GM19043 (cell line): ENCODE results near the gene AKAP6.

Experiments
- ATAC-seq: cut with Tn5 transposase; IDR thresholded peaks from one replicate; pipeline ENCODE4 v1.9.1; 2021; ENCODE audit warnings: low read depth; ENCODE audit not compliant: unreplicated experiment

Gene AKAP6

DNA sequence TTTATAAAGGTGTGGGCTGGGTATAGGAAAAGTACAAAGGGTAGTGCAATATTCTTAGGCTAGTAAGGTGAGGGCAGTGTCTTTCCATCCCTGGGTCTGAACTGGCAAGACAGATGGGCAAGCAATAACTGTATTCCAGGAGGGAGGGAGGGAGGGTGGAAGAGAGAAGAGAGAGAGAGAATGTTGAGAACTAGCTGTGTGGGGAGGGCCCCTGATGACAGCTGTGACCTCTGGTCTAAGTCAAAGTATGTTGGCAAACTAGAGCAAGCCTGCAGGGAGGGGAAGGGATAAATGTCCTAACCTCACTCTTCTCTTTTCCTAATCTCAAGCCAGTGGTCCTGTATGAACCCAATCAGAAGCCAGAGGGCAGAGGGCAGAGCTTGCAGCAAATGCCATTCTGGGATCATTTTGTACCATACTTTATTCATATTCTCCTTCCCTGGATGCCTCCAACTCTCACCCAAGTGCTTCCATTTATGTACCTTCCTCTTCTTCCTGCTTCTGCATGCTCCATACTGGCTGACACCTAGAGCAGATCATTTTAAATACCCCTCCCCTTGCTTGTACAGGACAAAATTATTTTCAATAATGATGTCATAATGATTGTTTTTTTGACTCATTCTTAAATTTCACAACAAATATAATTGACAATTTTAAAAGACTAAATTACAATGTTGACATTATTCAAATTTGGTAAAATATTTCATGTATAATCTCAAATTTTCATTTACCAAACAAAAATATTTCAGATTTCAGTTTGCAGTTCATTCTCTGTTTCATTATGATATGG, 75.9 kb downstream of the AKAP6 start:
- no peak for ATAC-seq

DNA sequence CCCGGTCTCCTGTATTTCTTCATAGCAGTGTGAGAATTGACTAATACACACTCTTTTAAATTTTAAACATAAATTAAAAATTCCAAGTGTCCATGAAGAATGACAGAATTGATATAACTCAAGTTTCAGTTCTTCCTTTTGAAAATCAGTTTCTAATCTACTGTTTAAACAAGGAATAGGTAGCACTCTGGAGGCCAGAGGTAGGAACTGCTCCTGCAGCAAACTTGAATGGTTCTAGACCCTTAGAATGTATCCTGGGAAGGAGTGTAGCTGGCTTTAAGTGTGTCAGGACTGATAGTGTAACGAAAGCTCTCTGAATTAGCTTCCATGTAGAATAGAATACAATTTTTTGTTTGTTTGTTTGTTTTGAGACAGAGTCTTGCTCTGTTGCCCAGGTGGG, 76.8 kb downstream of the AKAP6 start:
- no peak for ATAC-seq

DNA sequence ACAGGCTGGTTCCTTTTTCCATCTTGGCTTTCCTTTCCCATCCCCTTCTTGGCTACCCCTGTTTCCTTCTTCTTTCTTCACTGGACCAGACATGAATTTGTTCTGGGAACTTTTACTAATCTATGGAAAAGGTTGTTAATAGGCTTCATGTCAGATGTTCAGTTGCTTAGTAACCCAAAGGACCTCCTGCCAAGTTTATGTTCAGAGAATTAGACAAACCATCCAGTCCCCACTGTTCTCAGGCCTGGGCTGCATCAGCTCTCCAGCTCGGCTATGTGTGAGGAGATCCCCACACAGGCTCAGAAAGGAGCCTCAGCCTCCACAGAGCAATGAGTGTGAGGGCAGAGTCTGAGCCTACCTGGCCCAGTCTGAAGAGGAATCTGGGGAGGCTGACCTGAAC, 78.0 kb downstream of the AKAP6 start:
- no peak for ATAC-seq

DNA sequence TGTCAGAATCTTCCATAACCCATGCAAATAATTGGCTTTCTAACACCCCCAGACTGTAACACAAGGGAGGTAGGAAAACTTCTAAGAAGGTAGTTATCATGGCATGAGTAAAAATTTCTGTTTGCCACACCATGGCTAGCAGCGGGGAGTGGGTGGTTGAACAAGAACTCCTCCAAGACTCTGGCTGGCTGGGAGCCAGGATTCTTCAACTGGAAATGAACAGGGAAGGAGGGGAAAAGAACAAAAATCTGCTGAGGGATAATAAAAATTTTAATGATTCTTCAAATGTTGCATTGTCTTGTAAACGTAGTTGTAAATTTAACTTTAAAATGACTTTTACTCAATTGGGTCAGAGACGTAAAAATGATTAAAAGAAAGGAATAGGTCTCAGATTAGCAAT, 78.9 kb downstream of the AKAP6 start:
- no peak for ATAC-seq

DNA sequence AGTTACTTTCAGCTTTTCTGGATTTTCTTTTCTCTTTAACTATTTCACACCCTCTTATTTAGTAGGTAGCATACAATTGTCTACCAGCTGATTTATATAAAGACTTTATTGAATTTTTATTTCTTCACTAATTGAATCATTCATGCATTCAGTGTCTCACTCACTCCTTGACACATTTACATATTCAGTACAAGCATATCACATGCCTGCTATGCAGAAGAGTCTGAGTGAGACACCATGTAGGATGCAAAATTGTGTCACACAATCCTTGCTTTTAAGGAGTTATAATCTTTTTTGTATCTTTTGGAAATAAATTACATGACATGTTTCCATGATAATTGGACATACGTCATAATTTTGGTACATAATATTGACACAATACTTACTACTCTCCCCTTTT, 83.0 kb downstream of the AKAP6 start:
- no peak for ATAC-seq

DNA sequence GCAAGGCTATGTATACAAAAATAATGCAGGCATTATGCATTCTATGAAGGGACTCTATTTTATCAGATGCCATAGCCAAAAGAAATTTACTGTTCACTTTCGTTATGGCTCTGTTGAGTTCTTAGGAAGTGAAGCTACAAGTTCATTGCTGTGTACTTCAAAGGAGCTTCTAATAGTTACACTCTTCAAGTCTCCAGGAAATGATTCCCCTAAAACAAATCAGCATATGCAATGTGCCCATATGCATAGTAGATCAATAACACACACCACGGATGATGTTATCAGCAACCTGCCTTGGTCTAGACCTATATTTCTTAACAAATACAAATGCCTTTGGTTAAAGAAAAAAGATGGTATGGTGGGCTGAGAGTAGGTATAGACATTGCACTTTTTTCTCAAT, 83.4 kb downstream of the AKAP6 start:
- no peak for ATAC-seq

DNA sequence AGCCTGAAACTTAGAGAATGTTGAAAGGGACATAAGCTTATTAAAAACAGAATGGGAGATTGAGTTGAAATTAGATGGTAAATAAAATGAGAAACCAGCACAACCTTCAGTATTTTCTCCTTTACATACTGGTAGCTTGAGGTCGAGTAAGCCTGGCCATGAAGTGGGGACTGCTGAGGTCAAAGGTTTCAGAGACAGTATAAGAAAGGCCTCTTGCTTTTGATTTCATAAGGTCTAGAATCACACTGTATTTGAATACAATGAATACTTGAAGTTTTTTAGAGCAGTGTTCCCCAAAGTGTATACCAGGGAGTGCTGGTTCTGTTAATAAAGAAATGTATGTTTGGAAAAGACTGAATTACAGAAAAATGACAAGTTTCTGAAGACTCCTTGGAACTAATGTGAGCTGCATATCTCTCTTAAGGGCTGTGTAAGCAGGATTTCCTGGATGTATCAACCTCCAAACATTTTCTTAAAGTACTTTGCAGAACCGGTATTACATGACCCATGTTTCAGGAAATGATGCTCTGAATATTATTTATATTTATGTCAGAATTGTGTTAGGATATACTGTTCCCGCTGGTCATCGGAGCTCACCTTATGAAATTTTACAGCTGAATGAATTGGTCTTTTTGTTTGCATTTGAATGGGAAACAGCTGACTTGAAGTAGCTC, 85.0 kb downstream of the AKAP6 start:
- no peak for ATAC-seq

DNA sequence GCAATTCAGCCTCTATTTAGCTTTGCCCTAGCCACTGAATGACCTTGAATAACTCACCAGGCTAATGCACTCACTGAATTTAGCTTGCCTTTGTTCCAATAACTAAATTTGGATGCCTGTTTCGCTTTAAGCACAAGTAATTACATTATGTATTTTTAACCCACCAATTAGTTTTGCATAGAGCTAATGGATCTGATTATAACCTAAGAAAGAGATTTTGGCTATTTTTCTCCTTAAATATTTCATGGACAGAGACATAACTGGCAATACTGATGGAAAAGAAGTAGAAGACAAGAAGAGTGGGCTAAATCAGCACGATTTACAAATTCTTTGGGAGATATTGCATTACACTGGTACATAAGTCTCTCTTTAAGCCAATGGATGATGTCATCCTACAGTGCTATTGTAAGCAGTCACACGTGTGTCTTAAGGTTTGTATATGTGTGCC, 85.7 kb downstream of the AKAP6 start:
- ATAC-seq, result no peak

DNA sequence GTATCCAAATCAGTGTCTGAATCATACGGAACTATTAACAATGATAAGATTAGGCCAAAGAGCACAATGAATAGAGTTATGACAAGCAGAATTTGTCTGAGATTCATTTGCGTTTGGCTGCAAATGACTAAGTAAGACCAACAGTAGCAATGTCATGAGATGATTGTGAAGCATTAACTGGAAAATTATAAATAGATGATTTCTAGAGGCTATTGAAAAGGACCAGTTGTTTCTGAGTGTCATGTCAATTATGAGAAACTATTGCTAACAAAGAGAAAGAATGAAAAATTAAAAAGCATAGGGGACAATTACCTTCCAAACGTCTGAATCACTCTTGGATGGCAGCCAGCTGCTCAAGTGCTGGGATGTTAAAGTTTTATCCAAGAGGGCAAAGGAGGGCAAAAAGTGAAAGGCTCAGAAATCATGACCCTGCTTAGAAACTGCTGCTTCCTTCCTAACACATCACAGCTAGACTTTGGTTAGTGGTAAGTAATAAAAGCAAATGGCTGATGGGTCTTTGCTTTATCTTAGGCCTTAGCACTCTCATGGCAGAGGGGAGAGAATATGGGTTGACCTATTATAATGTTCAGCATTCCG, 89.0 kb downstream of the AKAP6 start:
- no peak for ATAC-seq

DNA sequence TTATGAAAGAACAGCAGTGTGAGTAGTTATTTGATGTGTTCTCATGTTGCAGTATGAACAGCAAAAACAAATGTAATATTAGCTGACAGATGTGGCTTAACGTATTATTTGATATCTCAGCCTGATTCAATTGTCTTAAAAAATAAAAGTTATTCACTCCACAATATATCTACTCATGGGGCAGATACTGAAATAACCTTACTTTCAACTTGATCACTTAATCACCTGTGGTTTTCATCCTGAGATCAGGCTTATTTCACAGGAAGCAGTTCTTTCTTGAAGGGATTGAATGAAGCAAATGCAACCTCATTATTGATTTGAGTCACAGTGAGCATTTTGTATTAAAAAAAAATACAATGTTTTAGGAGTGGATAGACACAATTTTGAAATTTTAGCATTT, 90.3 kb downstream of the AKAP6 start:
- no peak for ATAC-seq

DNA sequence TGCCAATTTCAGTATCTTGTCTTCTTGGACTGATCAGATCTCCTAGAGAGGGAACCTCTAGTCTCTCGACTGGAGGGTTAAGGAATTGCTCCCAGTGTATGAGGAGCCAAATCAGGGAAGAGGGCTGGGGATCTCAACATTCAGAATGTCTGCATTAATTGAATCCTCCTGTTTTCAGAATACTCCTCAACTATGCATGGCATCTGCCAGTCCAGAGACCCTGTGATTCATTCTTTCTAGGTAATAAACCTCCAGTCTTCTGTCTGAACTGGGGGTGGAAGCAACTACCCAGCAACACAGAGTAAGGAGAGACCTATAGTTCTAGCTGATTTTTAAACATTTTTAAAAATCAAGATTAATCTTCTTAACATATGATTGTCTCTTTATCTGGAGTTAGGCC, 92.7 kb downstream of the AKAP6 start:
- ATAC-seq, result no peak

DNA sequence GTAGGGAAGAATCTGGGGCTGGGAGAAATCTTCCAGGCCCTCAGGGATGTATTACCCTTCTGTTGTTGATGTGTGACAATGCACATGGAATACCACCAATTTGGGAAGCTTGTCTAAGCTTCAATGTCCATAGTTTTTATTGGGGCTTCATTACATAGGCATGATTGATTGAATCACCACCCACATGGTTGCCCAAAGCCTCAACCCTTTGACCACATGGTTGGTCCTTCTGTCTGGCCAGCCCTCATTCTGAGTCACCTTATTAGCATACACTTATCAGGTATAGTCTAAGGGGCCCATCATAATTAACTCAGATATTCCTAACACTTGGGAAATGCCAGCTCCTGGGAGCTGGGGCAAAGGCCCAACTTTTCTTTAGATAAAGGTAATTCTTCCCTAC, 93.3 kb downstream of the AKAP6 start:
- ATAC-seq, result no peak

DNA sequence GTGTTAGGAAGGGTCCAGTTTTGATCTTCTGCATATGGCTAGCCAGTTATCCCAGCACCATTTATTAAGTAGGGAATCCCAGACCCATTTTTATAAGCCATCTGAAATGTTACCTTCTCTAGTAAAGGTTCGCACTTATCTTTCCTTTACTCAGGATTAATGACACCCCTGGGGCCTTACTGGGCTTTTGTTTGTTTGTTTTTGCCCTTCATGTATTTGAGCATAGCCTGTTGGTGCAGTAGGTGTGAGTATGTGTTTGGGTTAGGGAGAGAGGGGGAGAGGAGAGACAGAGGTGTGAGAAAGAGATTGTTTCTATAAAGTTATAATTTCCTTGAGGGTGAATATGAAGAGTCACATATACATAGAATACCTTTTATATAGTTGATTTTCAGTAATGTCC, 96.9 kb downstream of the AKAP6 start:
- ATAC-seq, result no peak

DNA sequence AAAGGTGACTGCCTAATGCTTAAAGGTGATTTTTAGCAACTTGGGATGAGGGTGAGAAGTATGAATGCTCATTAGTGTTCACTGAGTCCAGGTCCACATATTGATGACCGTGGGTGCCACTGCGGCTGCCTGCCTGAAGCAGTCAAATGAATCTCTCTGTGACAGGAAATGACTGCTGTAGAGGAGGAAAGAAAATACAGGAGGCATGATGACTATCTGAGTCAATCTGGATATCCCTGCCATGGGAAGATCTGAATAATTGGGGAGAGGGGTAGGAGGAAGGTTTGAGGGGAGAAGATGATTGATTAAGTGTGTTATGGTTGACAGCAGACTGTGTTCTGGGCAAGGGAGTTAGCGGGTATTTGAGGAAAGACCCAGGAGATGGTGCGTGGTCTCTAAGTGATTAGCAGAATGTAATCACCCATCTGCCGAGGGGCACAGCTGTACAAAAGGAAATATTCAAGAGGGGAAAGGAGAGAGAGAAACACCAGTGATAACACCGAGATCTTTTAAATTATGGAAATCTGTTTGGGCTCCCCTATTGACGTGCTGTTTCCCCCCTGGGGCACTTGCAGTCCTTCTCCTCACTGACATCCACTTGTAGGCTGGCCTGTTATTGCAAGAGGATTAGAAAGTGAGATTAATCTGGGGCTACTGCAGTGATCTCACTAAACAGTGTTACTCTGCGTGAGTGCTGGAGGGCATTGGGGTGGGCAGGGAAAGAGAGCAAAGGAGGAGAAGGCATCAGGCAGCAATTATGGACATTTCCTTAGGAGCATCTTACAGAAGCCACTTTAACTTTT, 97.7 kb downstream of the AKAP6 start:
- no peak for ATAC-seq

DNA sequence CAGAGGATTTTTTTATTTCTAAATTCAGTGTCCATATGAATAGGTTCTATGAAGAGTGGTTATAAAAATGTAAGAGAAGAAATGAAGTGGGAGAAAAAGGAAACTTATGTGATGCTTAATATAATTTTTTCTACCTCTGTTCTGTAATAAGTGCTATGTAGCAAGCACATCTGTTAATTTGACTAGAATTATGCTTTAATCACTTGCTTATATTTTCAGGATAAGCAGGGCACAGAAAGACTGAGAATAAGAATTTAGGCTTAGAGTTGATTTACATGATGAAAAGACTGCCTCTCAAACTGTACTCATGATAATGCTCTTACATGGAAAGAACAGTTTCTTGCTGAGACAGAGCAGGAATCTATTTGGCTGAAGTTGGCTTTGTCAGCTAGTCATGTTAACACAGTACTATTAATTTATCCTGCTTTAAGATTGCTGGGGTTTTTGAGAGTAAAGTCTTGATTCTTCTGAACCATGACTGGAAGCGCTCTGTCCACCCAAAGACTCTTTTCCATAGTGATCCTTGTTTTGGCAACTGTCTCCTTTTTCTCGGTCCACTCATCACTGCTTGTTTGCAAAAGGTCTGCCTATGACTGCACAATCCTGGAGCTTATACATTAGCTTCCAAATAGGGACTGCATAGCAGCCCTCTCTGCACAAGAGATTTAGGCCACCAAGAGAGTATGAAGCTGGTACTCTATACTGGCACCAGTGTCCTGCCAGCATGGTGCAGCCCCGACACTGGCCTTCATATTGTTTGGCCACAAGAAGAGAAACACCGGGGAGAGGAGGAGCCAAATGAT, 98.8 kb downstream of the AKAP6 start:
- no peak for ATAC-seq

DNA sequence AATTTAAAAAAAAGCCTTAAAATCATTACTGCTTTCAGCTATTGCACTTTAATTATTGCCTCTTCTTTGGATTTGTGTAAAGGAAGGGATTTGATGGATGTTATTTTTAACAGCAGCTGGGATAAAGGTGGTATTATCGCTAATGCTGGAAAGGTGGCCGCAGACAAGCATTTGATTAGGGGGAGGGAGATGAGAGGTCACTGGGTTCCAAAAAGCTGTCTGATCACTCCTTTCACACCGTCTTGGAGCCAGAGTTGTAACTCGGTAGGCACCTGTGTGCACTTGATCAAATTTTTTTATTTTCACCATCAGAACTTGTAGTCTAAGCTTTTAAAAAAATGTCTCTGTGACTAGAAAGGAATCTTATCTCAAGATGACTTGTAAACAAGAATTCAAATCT, 99.8 kb downstream of the AKAP6 start:
- ATAC-seq, result no peak

DNA sequence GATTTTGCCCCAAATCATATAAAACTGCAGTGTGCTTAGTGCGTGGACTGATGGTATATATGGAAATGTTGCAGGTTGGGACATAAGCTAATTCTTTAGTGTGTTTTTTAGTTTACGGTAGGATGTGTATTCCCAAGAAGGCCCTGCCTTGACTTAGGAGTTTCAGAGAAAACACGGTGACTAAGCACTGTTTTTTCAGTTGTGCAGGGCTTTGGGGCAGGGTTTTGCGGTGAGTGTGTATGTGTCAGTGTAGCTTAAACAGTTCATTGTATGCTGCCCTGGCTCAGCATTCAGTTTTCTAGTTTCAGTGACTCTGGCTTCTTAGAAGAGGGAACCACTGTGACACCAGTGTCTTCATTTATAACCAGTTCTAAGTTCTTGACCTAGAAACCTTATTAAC, 101.2 kb downstream of the AKAP6 start:
- no peak for ATAC-seq

DNA sequence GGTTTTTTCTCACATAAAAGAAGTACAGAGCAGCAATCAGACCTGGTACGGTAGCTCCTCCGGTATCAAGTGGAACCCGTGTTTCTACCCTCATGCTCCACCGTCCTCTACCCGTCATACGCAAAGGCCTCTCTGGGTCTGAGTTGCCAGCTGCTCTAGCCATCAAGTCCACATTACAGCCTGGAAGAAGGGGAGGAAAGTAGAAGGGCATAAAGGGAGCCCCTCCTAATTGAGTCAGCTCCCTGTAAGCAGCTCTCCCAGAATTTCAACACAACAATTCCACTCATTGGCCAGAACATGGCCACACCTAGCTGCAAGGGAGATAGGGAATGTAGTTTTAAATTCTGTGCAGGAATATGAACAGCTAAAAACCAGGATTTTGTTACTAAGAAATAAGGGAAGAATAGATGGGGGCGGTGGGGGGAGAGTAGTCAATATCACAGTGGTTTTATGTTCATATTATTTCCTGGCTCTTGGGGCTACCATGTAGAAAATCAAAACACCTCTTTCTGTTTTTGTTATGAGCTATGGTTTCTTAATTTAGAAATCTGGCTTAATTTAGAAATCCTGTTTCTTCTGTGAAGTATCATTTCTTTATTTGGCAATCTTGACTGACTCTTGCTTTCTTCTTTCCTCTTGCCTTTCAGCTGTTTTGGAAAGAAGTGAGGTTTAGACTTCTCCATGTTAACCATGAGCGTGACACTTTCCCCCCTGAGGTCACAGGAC, 103.9 kb downstream of the AKAP6 start:
- no peak for ATAC-seq

DNA sequence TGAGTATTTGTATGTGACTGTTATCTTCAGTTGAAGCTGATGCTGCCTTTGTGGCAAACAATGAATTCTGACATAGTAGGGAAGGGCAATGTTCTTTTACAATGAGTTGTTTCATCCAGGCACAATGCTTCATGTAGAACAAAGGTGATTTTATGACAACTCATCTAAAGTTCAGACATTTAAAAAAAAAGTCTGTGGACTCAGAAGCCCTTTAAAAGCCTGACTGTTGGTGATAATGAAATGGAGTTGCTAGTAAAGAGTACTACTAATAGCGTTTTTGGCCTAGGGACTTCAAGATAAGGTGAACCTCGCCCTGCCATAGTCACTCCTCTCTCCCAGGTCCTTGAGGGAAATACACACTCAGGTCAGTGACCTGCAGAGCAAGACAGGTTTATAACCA, 105.1 kb downstream of the AKAP6 start:
- ATAC-seq, result no peak

DNA sequence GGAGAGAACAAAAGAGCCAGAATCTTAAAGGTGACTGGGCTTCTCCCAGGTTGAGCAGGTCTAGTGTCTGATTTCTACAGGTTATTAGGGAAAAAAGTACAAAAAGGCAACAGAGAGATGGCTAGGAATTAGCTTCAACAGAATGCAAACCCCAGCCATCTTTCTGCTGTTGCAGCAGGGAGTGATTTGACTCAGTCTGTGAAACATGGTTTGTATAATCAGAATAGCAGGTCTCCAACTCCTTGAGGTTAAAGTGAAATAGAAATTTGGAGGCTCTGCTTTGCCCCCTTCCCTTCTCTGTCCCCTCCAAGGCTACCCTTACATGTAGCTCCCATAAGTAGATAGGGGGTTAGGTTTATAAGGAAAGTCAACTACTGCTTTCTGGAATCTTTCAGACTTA, 105.8 kb downstream of the AKAP6 start:
- no peak for ATAC-seq
